Large intestine (tissue), 3 donors: Measurements from ENCODE around the gene DIPK1B. TPM values are rescaled to one million over a fixed set of nuclear protein-coding genes. Genes with fewer than 3 reads are reported as not detected.
A peak's percentile ranks its signal among the peaks of the same experiment; 100 is the strongest.

Experiments used
- DNase-seq, 2 donors: peaks; one replicate each; pipeline versions ENCODE4 v3.0.0 to v3.0.0-alpha.2; 2013
- H3K27ac ChIP-seq: one replicate; pipeline ENCODE4 v1.5.1; 2013; ENCODE audit warnings: low read length
- H3K27me3 ChIP-seq: 2 replicates; pipeline ENCODE4 v1.6.1; 2013; ENCODE audit warnings: low read length; ENCODE audit not compliant: control insufficient read depth, insufficient read depth
- H3K36me3 ChIP-seq: 2 replicates; pipeline ENCODE4 v1.6.1; 2013; ENCODE audit warnings: low read length; ENCODE audit not compliant: control insufficient read depth, insufficient read depth
- H3K4me1 ChIP-seq: one replicate; pipeline ENCODE4 v1.6.1; 2013; ENCODE audit warnings: low read length; ENCODE audit not compliant: control insufficient read depth, insufficient read depth
- H3K4me3 ChIP-seq: one replicate; pipeline ENCODE4 v1.5.1; 2013; ENCODE audit warnings: low read length
- H3K9me3 ChIP-seq: one replicate; pipeline ENCODE4 v1.6.1; 2013; ENCODE audit warnings: mild to moderate bottlenecking, low read depth, low read length, moderate library complexity; ENCODE audit not compliant: control insufficient read depth
- whole genome bisulfite sequencing: methylation state at CpG from one replicate; pipeline ENCODE4 v1.1.5; 2013; ENCODE audit warnings: low lambda C conversion rate; ENCODE audit not compliant: insufficient coverage; 5-methylcytosine and 5-hydroxymethylcytosine counted together
- polyA plus RNA-seq: library from polyadenylated mRNA; unstranded; fragments of 120-200 nt; gene quantifications from one replicate; pipeline ENCODE4 v1.2.1, GENCODE V29; 2013

DIPK1B gene
- polyA plus RNA-seq, 1 donor: 13.3 TPM

- DNase-seq: peak in 1 of 2 donors; percentile 51
- H3K4me3 ChIP-seq: peak overlapping the region; percentile 60
- no CpG with 5 or more reads among the region's 53 CpGs for WGBS
- peaks cover 30% of the 10 kb centered on the region for H3K36me3 ChIP-seq
- no peaks in the 10 kb centered on the region for H3K27me3 ChIP-seq
- peaks cover 13% of the 10 kb centered on the region for H3K4me1 ChIP-seq
- H3K27ac ChIP-seq: no peak overlapping the region
- H3K9me3 ChIP-seq: no peaks in the 10 kb centered on the region
Measured at GRCh38 chr9:136728548-136729123, 16.3 kb downstream of the DIPK1B start.

- peaks cover 25% of the 10 kb centered on the region for H3K36me3 ChIP-seq
- WGBS: no CpG with 5 or more reads among the region's 7 CpGs
- H3K27ac ChIP-seq: no peak overlapping the region
- no peak for DNase-seq
- no peak overlapping the region for H3K4me3 ChIP-seq
- H3K9me3 ChIP-seq: no peaks in the 10 kb centered on the region
- peaks cover 13% of the 10 kb centered on the region for H3K4me1 ChIP-seq
- no peaks in the 10 kb centered on the region for H3K27me3 ChIP-seq
Measured at GRCh38 chr9:136729144-136729543, 16.8 kb downstream of the DIPK1B start.

GRCh38 chr9:136729926-136730325, 17.6 kb downstream of the DIPK1B start:
- Histone ChIP-seq H3K9me3 (no peaks in the 10 kb centered on the region), H3K27me3 (no peaks in the 10 kb centered on the region), H3K27ac (no peak overlapping the region), H3K36me3 (peaks cover 17% of the 10 kb centered on the region), H3K4me3 (no peak overlapping the region), H3K4me1 (peaks cover 13% of the 10 kb centered on the region)
- WGBS: no CpG with 5 or more reads among the region's 8 CpGs
- no peak for DNase-seq

DNA sequence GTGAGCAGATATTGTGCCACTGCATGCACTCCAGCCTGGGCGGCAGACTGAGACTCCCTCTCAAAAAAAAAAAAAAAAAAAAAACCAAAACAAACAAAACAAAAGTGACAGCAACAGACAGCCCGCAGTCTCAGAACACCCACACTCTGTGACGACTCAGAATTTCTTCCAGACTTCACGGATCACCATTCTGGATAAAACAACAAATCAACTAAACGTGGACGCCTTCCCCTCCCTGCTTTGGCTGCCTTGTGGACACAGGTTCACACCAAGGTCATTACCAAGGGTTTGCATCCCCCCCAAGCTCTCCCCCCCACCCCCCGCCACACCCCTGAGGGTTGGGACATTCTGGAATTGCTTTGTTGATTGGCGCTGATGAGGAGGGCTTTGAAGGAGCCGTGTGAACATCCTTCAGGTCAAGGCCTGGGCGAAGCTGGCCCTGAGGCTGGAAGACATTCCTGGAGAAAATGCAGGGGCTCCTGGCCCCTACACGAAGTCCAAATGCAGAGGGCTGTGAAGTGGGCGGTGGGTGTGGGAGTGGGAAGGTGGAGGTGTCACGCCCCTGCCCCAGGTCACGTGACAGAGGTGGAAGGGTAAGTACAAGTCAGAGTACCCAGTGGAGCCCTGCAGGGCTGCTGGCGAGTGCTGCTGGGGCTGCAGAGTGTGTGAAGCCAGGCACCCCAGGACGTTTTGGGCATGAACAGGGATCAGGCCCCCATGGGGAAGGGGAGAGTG, 20.2 kb downstream of the DIPK1B start:
- Histone ChIP-seq H3K4me3 (no peak overlapping the region), H3K27me3 (no peaks in the 10 kb centered on the region), H3K9me3 (no peaks in the 10 kb centered on the region), H3K36me3 (no peaks in the 10 kb centered on the region), H3K27ac (no peak overlapping the region), H3K4me1 (no peaks in the 10 kb centered on the region)
- 30% methylated on average over 2 of the region's 16 CpGs for WGBS
- DNase-seq: no peak

GRCh38 chr9:136733611-136734010, 21.2 kb downstream of the DIPK1B start:
- WGBS: no CpG with 5 or more reads among the region's 12 CpGs
- Histone ChIP-seq H3K4me3 (no peak overlapping the region), H3K27me3 (no peaks in the 10 kb centered on the region), H3K4me1 (no peaks in the 10 kb centered on the region), H3K27ac (no peak overlapping the region), H3K36me3 (no peaks in the 10 kb centered on the region), H3K9me3 (no peaks in the 10 kb centered on the region)
- DNase-seq: no peak

DNA sequence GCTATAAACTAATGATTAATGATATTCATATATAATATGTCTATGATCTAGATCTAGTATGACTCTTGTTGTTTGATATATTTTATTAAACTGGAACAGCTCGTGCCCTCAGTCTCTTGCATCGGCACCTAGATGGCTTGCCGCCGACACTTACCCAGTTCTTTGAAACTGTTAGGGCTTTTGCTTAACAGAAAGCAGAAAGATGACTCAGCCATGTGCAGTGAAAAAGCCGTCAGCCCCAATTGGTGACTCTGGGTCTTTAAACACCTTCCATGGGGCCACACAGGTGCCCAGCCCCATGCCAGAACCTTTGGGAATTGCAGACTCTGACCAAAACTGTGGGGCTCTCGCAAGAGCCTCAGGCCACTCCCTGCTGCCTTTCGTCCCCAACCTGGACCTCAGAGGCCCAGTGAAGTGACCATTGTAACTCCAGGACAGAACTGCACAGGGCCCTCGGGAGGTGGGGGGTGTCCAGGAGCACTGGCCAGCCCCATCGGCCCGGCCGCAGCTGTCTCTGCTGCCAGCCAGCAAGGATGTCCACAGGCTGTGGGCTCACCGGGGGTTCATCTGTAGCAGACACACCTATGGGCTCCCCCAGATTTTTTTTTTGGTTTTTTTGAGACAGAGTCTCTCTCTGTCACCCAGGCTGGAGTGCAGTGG, 22.6 kb downstream of the DIPK1B start:
- DNase-seq: no peak
- Histone ChIP-seq H3K27me3 (peaks cover under 1% of the 10 kb centered on the region), H3K27ac (no peak overlapping the region), H3K36me3 (no peaks in the 10 kb centered on the region), H3K4me3 (no peak overlapping the region), H3K9me3 (peaks cover 10% of the 10 kb centered on the region), H3K4me1 (no peaks in the 10 kb centered on the region)
- 100% methylated on average over 1 of the region's 12 CpGs for WGBS

GRCh38 chr9:136735812-136736480, 23.6 kb downstream of the DIPK1B start:
- H3K9me3 ChIP-seq: peaks cover 17% of the 10 kb centered on the region
- 73% methylated on average over 4 of the region's 21 CpGs for WGBS
- peaks cover 4% of the 10 kb centered on the region for H3K27me3 ChIP-seq
- peaks cover 7% of the 10 kb centered on the region for H3K4me1 ChIP-seq
- H3K36me3 ChIP-seq: no peaks in the 10 kb centered on the region
- no peak overlapping the region for H3K4me3 ChIP-seq
- no peak overlapping the region for H3K27ac ChIP-seq
- DNase-seq: no peak

DNA sequence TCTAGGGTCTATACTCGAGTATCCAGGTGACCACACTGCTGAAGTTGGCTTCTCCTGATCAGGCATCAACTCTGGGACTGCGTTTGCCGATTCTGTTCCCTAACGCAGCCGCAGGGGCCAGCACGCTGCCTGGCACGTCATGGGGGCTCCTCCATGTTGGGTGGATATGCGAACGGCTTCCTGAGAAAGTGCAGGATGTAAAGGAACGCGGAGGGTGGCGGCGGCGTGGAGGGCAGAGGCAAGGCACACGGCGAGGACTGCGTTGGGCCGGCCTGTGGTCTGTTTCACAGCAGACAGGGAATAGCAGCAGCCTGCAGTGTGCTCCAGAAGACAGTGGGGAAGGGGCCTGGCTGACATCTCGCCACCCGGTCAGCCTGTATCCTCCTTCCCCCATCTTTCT, 26.6 kb downstream of the DIPK1B start:
- Histone ChIP-seq H3K9me3 (peaks cover 20% of the 10 kb centered on the region), H3K27me3 (peaks cover 24% of the 10 kb centered on the region), H3K36me3 (no peaks in the 10 kb centered on the region), H3K4me3 (no peak overlapping the region), H3K4me1 (peaks cover 30% of the 10 kb centered on the region), H3K27ac (no peak overlapping the region)
- no peak for DNase-seq
- no CpG with 5 or more reads among the region's 20 CpGs for WGBS

DNA sequence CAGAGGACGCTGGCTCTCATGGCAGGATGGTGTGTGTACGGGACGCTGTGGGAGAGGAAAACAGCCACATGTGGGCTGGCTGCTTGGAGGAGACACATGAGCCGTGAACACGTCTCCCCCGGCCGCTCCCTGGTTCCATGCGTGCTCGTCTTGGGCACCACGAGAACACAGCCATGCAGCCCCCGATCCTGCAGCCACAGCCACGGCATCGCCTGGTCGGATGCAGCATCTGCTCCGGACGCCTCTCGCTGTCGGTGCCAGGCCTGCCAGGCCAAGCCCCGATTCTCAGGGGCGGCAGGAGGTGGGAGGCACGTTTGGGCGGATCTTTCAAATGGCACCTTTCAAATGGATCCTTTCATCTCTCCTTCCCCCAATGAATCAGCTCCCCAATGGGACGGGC, 27.1 kb downstream of the DIPK1B start:
- no CpG with 5 or more reads among the region's 23 CpGs for WGBS
- peaks cover 20% of the 10 kb centered on the region for H3K9me3 ChIP-seq
- no peak overlapping the region for H3K4me3 ChIP-seq
- H3K27me3 ChIP-seq: peaks cover 24% of the 10 kb centered on the region
- DNase-seq: no peak
- peaks cover 30% of the 10 kb centered on the region for H3K4me1 ChIP-seq
- no peaks in the 10 kb centered on the region for H3K36me3 ChIP-seq
- H3K27ac ChIP-seq: no peak overlapping the region

- WGBS: no CpG with 5 or more reads among the region's 11 CpGs
- Histone ChIP-seq H3K27ac (no peak overlapping the region), H3K9me3 (peaks cover 20% of the 10 kb centered on the region), H3K4me1 (peaks cover 30% of the 10 kb centered on the region), H3K4me3 (no peak overlapping the region), H3K27me3 (peaks cover 24% of the 10 kb centered on the region), H3K36me3 (no peaks in the 10 kb centered on the region)
- DNase-seq: no peak
Measured at GRCh38 chr9:136740069-136740468, 27.7 kb downstream of the DIPK1B start.
